SU-DHL-6 (cell line): ENCODE data around the gene RAPGEF3.

Source experiments
- CTCF ChIP-seq: fragments of 200-600 bp; sonication (generic); IDR thresholded peaks from one replicate; pipeline ENCODE4 v1.5.1; 2017; ENCODE audit warnings: antibody characterized with exemption, mild to moderate bottlenecking, low read length, moderate library complexity; ENCODE audit not compliant: insufficient read depth, poor library complexity, severe bottlenecking
- EZH2phosphoT487 ChIP-seq: fragments of 200-600 bp; sonication (generic), shearing (Covaris generic); conservative IDR thresholded peaks from 2 replicates; pipeline ENCODE4 v1.6.1; 2018; ENCODE audit warnings: mild to moderate bottlenecking, antibody characterized with exemption, low read length, moderate library complexity, mixed read lengths

GRCh38 chr12:47798382-47798948 is 39.8 kb upstream of the RAPGEF3 start:
- no peak for TF ChIP-seq CTCF
- no peak for TF ChIP-seq EZH2phosphoT487
